ENCODE measurements around the gene EDEM2. TPM values are rescaled to one million over a fixed set of nuclear protein-coding genes. Genes with fewer than 3 reads are reported as not detected.

EDEM2 gene
- total and polyA plus RNA-seq, 2 of the 4 experiments (the other 2 are of a cell fraction): 19.0 to 27.4 TPM

DNA sequence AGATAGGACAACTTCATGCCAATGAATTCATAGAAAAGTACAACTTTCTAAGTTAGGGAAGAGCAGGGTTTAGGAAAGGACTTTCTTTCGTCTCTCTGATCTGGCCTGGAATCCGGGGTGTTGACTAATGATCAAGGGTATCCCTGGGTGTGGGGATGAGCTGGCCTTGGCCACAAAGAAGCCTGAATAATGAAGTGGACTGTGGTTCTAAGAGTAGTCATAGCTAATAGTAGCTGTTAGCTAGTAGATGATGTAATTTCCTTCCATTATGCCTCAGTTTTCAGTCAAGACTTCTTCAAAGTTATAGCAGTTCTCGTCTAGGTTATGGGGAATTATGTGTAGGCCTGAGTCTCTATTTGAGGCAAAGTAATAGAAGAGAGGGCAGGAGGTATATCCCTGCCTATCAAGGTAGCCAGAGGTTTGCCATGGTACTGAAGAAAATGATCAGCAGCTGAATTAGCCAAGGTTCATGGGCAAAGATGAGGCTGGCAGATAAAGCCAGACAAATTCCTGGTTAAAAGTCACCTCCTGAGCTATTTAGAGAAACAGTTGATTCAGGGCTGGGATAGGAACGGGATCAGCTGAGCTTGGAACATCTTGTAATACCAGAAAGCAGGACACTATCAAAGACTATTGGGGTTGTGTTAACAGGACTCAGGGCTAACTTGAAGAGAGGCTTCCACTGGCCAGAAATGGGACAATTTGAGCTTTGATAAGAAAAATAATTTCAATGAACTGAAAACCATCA is 35.8 kb downstream of the EDEM2 start:
- peak overlapping the region; percentile 55; the same call in 2 of the 3 replicates for H2BK15ac ChIP-seq (ENCODE audit: low read depth, low read length)
- peak overlapping the region; percentile 71 for H2BK5ac ChIP-seq (ENCODE audit: low read depth, low read length, poor library complexity, severe bottlenecking)
- H2BK20ac ChIP-seq (ENCODE audit: low read depth, low read length): peak overlapping the region; percentile 68
- H3K27me3 ChIP-seq (ENCODE audit: control insufficient read depth, insufficient read depth, low read length): no peaks in the 10 kb centered on the region
- BruUV-seq (replicated peaks): no TSS peak
- dilution Hi-C loops (cut with HindIII; ENCODE audit: low sequenced_read_pairs, unreplicated experiment): no loop called here
- TF ChIP-seq MAFK (IDR thresholded peaks at IDR 0.05; ENCODE audit: low read depth, low read length) (no peak), NFE2L2 (IDR thresholded peaks at IDR 0.05; ENCODE audit: low read depth, low read length) (no peak), FOS (IDR thresholded peaks at IDR 0.05; ENCODE audit: low read depth, low read length) (peak; percentile 42; the same call in 1 of the 2 replicates), CEBPB (IDR thresholded peaks at IDR 0.05; ENCODE audit: low read depth, low read length) (peak; percentile 78), POLR2A (IDR thresholded peaks at IDR 0.05; ENCODE audit: low read depth, low read length) (no peak)
- peak overlapping the region; percentile 47 for H4K91ac ChIP-seq (ENCODE audit: insufficient read depth, low read depth, low read length)
- H2BK120ac ChIP-seq (ENCODE audit: low read depth, low read length): peak overlapping the region; percentile 84
- H3K4me2 ChIP-seq (ENCODE audit: low read depth, low read length): peak overlapping the region; percentile 35; the same call in 1 of the 2 replicates
- H3K14ac ChIP-seq (replicated peaks; ENCODE audit: low read depth, low read length): peak overlapping the region; percentile 34
- ATAC-seq (ENCODE audit: low read depth) (peak; percentile 88), DNase-seq (peak; percentile 87)
- peaks cover 19% of the 10 kb centered on the region for H3K9me1 ChIP-seq (ENCODE audit: insufficient read depth, low read length)
- no peaks in the 10 kb centered on the region for H4K20me1 ChIP-seq (ENCODE audit: insufficient read depth, low read length)
- H3K4me3 ChIP-seq (ENCODE audit: insufficient read depth, low read depth, low read length): no peak overlapping the region
- in situ Hi-C loops (cut with MboI; ENCODE audit: low sequenced_read_pairs): no loop called here
- 0 out of 2 replicates have a peak overlapping the region, but pooled peaks have one; percentile 21 for H2AK5ac ChIP-seq (ENCODE audit: low read depth, low read length)
- peak overlapping the region; percentile 42; the same call in 1 of the 2 replicates for H3K27ac ChIP-seq (ENCODE audit: insufficient read depth, low read length)
- H2AFZ ChIP-seq (replicated peaks; ENCODE audit: low read length, poor library complexity): no peak overlapping the region
- peak overlapping the region; percentile 66; the same call in 1 of the 2 replicates for H3K18ac ChIP-seq (ENCODE audit: low read depth, low read length)
- no peaks in the 10 kb centered on the region for H3K9me3 ChIP-seq (ENCODE audit: control insufficient read depth, insufficient read depth, low read length)
- H4K8ac ChIP-seq (ENCODE audit: low read depth in 2 of 2, low read length in 2 of 2): peak overlapping the region; percentile 39 to 64; a peak in 3 of 4 replicates
- H3K4ac ChIP-seq (ENCODE audit: low read depth, low read length): peak overlapping the region; percentile 61
- ChIA-PET POLR2A (ENCODE audit: unreplicated experiment) (interaction anchor here (0.6 kb wide), 1 partner anchor 15 kb away, joined by 9 read pairs; no protein-coding TSS in a partner anchor), CTCF (interaction anchor here (0.7 to 1.6 kb wide), 2 partner anchors 15 to 16 kb away, joined by 4 to 7 read pairs; no protein-coding TSS in a partner anchor)
- H3K56ac ChIP-seq (ENCODE audit: extremely low read depth, insufficient read depth, low read length): peak overlapping the region; percentile 40; the same call in 1 of the 2 replicates
- no peak overlapping the region for H3K9ac ChIP-seq (ENCODE audit: low read depth, low read length)
- intact Hi-C loops (cut with micrococcal nuclease): no loop called here
- H3K36me3 ChIP-seq (ENCODE audit: control insufficient read depth, insufficient read depth, low read length): peaks cover 8% of the 10 kb centered on the region
- peak overlapping the region; percentile 34; the same call in 1 of the 2 replicates for H3K23ac ChIP-seq (ENCODE audit: low read depth, low read length)
- peaks cover 5 to 16% of the 10 kb centered on the region in 2 experiments; a peak in 1 of 4 replicates for H3K79me1 ChIP-seq (ENCODE audit: low read depth in 1 of 2, low read length in 2 of 2)
- H2AK9ac ChIP-seq (replicated peaks; ENCODE audit: low read depth, low read length, poor library complexity): no peak overlapping the region
- WGBS, 2 experiments (ENCODE audit: extremely low coverage in 2 of 2, insufficient read length in 1 of 2): 0% methylated on average over 2 of the region's 4 CpGs; no CpG with 5 or more reads in 1 of the 2 experiments
- H3K4me1 ChIP-seq (ENCODE audit: control insufficient read depth, insufficient read depth, low read length): peaks cover 20% of the 10 kb centered on the region
- no peak overlapping the region; the same call in 1 of the 2 replicates for H4K5ac ChIP-seq (ENCODE audit: low read depth, low read length)

All from IMR-90 (cell line).